ENCODE data around the gene AFP.

GRCh38 chr4:73429826-73430587 is 6.0 kb upstream of the AFP start:
- TF ChIP-seq, protein P1, sequence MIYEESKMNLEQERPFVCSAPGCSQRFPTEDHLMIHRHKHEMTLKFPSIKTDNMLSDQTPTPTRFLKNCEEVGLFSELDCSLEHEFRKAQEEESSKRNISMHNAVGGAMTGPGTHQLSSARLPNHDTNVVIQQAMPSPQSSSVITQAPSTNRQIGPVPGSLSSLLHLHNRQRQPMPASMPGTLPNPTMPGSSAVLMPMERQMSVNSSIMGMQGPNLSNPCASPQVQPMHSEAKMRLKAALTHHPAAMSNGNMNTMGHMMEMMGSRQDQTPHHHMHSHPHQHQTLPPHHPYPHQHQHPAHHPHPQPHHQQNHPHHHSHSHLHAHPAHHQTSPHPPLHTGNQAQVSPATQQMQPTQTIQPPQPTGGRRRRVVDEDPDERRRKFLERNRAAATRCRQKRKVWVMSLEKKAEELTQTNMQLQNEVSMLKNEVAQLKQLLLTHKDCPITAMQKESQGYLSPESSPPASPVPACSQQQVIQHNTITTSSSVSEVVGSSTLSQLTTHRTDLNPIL (CRISPR knock-in tag; IDR thresholded peaks at IDR 0.05; ENCODE audit: low read depth), result no peak
- TF ChIP-seq TCF4 (CRISPR knock-in tag; IDR thresholded peaks at IDR 0.05; ENCODE audit: borderline replicate concordance), result no peak
- TF ChIP-seq TSHZ2 (CRISPR knock-in tag; IDR thresholded peaks at IDR 0.05), result no peak
- TF ChIP-seq ZNF565 (CRISPR knock-in tag; conservative IDR thresholded peaks at IDR 0.05; ENCODE audit: low read depth), result no peak
- TF ChIP-seq ZFP3 (CRISPR knock-in tag; IDR thresholded peaks at IDR 0.05), result no peak
- no peak for TF ChIP-seq ZFP30 (CRISPR knock-in tag; IDR thresholded peaks at IDR 0.05)
